Spleen (tissue), 11 donors: ENCODE measurements around the gene SLC38A2. TPM values are rescaled to one million over a fixed set of nuclear protein-coding genes. Genes with fewer than 3 reads are reported as not detected.

Source experiments
- DNase-seq: peaks from one replicate; pipeline ENCODE4 v3.0.0-alpha.2; 2020
- H3K27ac ChIP-seq, 8 donors: fragments of 200-600 bp; sonication (generic) in 7 of 8; 1 replicate in 4 of 8; 2 replicates in 4 of 8; pipeline versions ENCODE4 v1.5.0 to v1.8.0; 2016 to 2021; ENCODE audit warnings: inconsistent platforms in 4 of 8, mild to moderate bottlenecking in 4 of 8, moderate library complexity in 1 of 8
- H3K27me3 ChIP-seq, 7 donors: fragments of 200-600 bp; sonication (generic) in 6 of 7; replicated peaks in 1 of 7; 1 replicate in 4 of 7; 2 replicates in 3 of 7; pipeline versions ENCODE4 v1.5.0 to v1.8.0; 2016 to 2021; ENCODE audit warnings: inconsistent platforms in 3 of 7, mild to moderate bottlenecking in 1 of 7
- H3K36me3 ChIP-seq, 6 donors: fragments of 200-600 bp; sonication (generic) in 5 of 6; 1 replicate in 4 of 6; 2 replicates in 2 of 6; pipeline versions ENCODE4 v1.5.0 to v1.8.0; 2016 to 2021; ENCODE audit warnings: inconsistent platforms in 2 of 6
- H3K4me1 ChIP-seq, 6 donors: fragments of 200-600 bp; sonication (generic) in 5 of 6; 1 replicate in 3 of 6; 2 replicates in 3 of 6; pipeline versions ENCODE4 v1.5.0 to v1.8.0; 2016 to 2021; ENCODE audit warnings: inconsistent platforms in 3 of 6
- H3K4me3 ChIP-seq, 8 donors: fragments of 200-600 bp; sonication (generic) in 7 of 8; 1 replicate in 4 of 8; 2 replicates in 4 of 8; pipeline versions ENCODE4 v1.5.0 to v1.8.0; 2016 to 2021; ENCODE audit warnings: inconsistent platforms in 4 of 8, mild to moderate bottlenecking in 4 of 8, moderate library complexity in 2 of 8
- H3K9me3 ChIP-seq, 8 donors: fragments of 200-600 bp; sonication (generic) in 7 of 8; 1 replicate in 4 of 8; 2 replicates in 4 of 8; pipeline versions ENCODE4 v1.5.0 to v1.8.0; 2016 to 2021; ENCODE audit warnings: inconsistent platforms in 4 of 8
- CTCF ChIP-seq, 11 experiments: fragments of 200-600 bp in 7 of 11; fragments of 450-650 bp in 4 of 11; sonication (generic) in 4 of 11; IDR thresholded peaks in 8 of 11; conservative IDR thresholded peaks in 3 of 11; 1 replicate in 7 of 11; 2 replicates in 4 of 11; pipeline versions ENCODE4 v1.4.0 to v1.8.0; 2016 to 2021; ENCODE audit warnings: antibody characterized with exemption in 11 of 11, inconsistent platforms in 4 of 11, mild to moderate bottlenecking in 1 of 11
- POLR2A ChIP-seq, 3 donors: fragments of 450-650 bp; IDR thresholded peaks; one replicate each; pipeline ENCODE4 v1.5.1; 2017; ENCODE audit warnings: antibody characterized with exemption in 3 of 3, mild to moderate bottlenecking in 1 of 3
- POLR2AphosphoS5 ChIP-seq, 3 donors: sonication (generic); formaldehyde crosslinking; IDR thresholded peaks; one replicate each; pipeline ENCODE4 v1.5.1; 2017; ENCODE audit warnings: antibody characterized with exemption in 3 of 3
- WGBS, 5 donors: extraction: QIAGEN DNeasy Blood & Tissue Kit in 3 of 5; methylation state at CpG; one replicate each; pipeline versions ENCODE4 v1.1.5 to v1.1.7; 2013 to 2018; 5-methylcytosine and 5-hydroxymethylcytosine counted together
- intact Hi-C: fragments of 100-400 bp; cut with DNase I; formaldehyde crosslinking; loops from one replicate; pipeline ENCODE4 v1.15.0; 2023; ENCODE audit warnings: low total_unique reads
- polyA plus RNA-seq, 3 donors: library from polyadenylated mRNA; stranded (reverse); fragments of 200-250 nt; gene quantifications; one replicate each; pipeline ENCODE4 v1.2.1, GENCODE V29; 2013
- total RNA-seq, 7 donors: library from RNA; depleted of rRNA in 3 of 7; stranded (reverse); fragments of >200 nt in 3 of 7; fragmentation: NEBNext Ultra II Directional in 4 of 7; extraction: Animal tissue kit (Norgen Biotek cat#: 25700) in 4 of 7; gene quantifications; one replicate each; pipeline versions ENCODE4 v1.1.0 to v1.2.1, GENCODE V29; 2016 to 2021
- donor health status: healthy with polysubstance abuse.
- donor health status: DM: no; HTN: no; CAD: no; lungs with moderate emphysema.
- donor health status: DM: no; HTN: no; CAD: no.
- donor health status: Bipolar disorder and iron deficiency.
- donor health status: healthy.
- donor health status: DM: no; HTN: no; CAD: no.
- donor health status: DM: yes; HTN: yes; CAD: no.

The SLC38A2 gene
- total and polyA plus RNA-seq, 10 donors = 40.7 to 297 (median 151) TPM

GRCh38 chr12:46367351-46368029 is 5.1 kb downstream of the SLC38A2 start:
- no peak for DNase-seq
- WGBS, 5 donors = 34 to 64% (median 48%) methylated on average over 5 of the region's 5 CpGs
- no peaks in the 10 kb centered on the region for H3K27me3 ChIP-seq
- TF ChIP-seq POLR2AphosphoS5 (IDR thresholded peaks at IDR 0.05) (peak in 1 of 3 donors; percentile 34), CTCF (IDR thresholded peaks at IDR 0.05 in 8 of 11, conservative IDR thresholded peaks at IDR 0.05 in 3 of 11) (no peak)
- H3K9me3 ChIP-seq = no peaks in the 10 kb centered on the region
- peak overlapping the region in 6 of 8 donors; percentile 1 to 99 (median 96) for H3K4me3 ChIP-seq
- intact Hi-C loops = no loop called here
- H3K4me1 ChIP-seq = peaks cover 47 to 87% (median 82%) of the 10 kb centered on the region in 6 donors
- H3K36me3 ChIP-seq = peaks cover 0 to 87% (median 81%) of the 10 kb centered on the region in 6 donors
- H3K27ac ChIP-seq = peak overlapping the region in 6 of 8 donors; percentile 29 to 100 (median 44)

GRCh38 chr12:46366771-46367170 is 5.8 kb downstream of the SLC38A2 start:
- intact Hi-C loops = no loop called here
- H3K27me3 ChIP-seq = no peaks in the 10 kb centered on the region
- H3K9me3 ChIP-seq = no peaks in the 10 kb centered on the region
- H3K4me3 ChIP-seq = peak overlapping the region in 3 of 8 donors; percentile 91 to 99 (median 98)
- DNase-seq = no peak
- peak overlapping the region in 2 of 8 donors; percentile 39 to 99 for H3K27ac ChIP-seq
- TF ChIP-seq POLR2A (IDR thresholded peaks at IDR 0.05) (no peak), POLR2AphosphoS5 (IDR thresholded peaks at IDR 0.05) (peak in 1 of 3 donors; percentile 9)
- H3K36me3 ChIP-seq = peaks cover 0 to 94% (median 88%) of the 10 kb centered on the region in 6 donors
- peaks cover 50 to 94% (median 89%) of the 10 kb centered on the region in 6 donors for H3K4me1 ChIP-seq
- WGBS, 5 donors = 79 to 88% (median 82%) methylated on average over 5 of the region's 5 CpGs

DNA sequence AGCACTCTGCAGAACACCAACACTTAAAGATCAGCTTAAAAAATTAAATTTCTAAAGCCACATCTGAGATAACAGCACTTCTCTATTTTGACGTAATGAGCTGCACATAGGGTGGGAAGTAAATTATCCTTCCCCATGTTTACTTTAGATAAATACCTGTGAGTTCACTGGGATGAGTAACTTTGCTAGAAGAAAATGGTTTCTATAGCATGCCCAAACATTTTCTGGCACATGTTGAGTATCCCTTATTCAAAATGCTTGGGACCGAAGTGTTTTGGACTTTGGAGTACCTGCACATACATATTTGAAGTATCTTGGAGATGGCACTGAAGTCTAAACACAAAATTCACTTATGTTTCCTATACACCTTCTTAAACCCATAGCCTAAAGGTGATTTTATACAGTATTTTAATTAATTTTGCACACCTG is 6.6 kb downstream of the SLC38A2 start:
- Histone ChIP-seq H3K36me3 (peaks cover 0 to 100% (median 95%) of the 10 kb centered on the region in 6 donors), H3K4me3 (peak overlapping the region in 2 of 8 donors; percentile 91 to 98), H3K9me3 (no peaks in the 10 kb centered on the region), H3K27ac (no peak overlapping the region), H3K4me1 (peaks cover 57 to 100% (median 96%) of the 10 kb centered on the region in 6 donors), H3K27me3 (no peaks in the 10 kb centered on the region)
- WGBS, 5 donors = 65 to 74% (median 69%) methylated on average over 2 of the region's 2 CpGs
- TF ChIP-seq POLR2A (IDR thresholded peaks at IDR 0.05) = no peak
- no peak for TF ChIP-seq CTCF (IDR thresholded peaks at IDR 0.05 in 8 of 11, conservative IDR thresholded peaks at IDR 0.05 in 3 of 11)
- TF ChIP-seq POLR2AphosphoS5 (IDR thresholded peaks at IDR 0.05) = no peak
- intact Hi-C loops = no loop called here
- no peak for DNase-seq

DNA sequence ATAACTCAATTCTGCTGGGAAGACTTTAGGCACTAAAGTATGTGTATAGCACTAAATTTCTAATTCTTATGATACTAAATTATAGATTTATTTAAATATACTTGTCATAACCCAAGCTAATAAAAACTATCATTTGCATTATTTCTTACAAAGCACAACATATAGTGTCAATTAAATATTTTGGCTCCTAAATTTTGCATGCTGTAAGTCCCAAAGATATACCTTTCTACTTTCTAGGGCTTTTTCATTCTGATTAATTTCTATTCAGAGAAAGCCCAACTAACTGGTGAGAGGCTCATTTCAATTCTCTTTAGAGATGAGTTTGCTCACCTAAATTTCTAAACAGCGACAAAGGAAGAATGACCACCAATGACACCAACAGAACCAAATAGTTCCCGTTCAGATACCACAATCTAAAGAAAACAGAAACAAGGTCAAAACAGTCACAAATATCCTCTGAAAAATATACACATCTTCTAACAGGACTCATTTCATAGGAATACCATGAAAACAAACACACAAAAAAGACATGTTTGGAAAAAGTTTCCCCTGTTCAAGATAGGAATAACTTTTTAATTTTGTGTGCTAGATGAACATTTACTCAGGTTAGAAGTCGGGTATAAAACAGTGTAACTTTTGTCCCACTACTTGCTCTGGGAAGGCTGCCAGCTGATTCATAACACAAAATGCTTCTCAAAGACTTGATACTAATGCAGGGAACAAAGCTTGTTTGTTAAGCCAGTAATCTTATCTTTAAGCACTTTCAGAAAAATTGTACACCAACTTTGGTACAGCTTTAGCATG is 7.6 kb downstream of the SLC38A2 start:
- H3K36me3 ChIP-seq = peaks cover 0 to 100% (median 99%) of the 10 kb centered on the region in 6 donors
- H3K27ac ChIP-seq = peak overlapping the region in 2 of 8 donors; percentile 3 to 21
- intact Hi-C loops = no loop called here
- peaks cover 50 to 100% (median 93%) of the 10 kb centered on the region in 6 donors for H3K4me1 ChIP-seq
- peak overlapping the region in 2 of 8 donors; percentile 91 to 98 for H3K4me3 ChIP-seq
- no peaks in the 10 kb centered on the region for H3K27me3 ChIP-seq
- 53 to 69% (median 60%) methylated on average over 3 of the region's 3 CpGs for WGBS, 5 donors
- DNase-seq = no peak
- H3K9me3 ChIP-seq = no peaks in the 10 kb centered on the region
- TF ChIP-seq CTCF (IDR thresholded peaks at IDR 0.05 in 8 of 11, conservative IDR thresholded peaks at IDR 0.05 in 3 of 11) = no peak
- TF ChIP-seq POLR2A (IDR thresholded peaks at IDR 0.05) = no peak
- TF ChIP-seq POLR2AphosphoS5 (IDR thresholded peaks at IDR 0.05) = no peak
